ENCODE measurements around the gene FOXG1. TPM values are rescaled to one million over a fixed set of nuclear protein-coding genes. Genes with fewer than 3 reads are reported as not detected.

The FOXG1 gene
- total and polyA plus RNA-seq, 2 donors (not counting 1 experiment from before 2014, with no cell fraction given) = not detected

- H3K4me3 Mint-ChIP-seq = no peak overlapping the region
- Histone ChIP-seq H3K9ac (ENCODE audit: low read length) (no peak overlapping the region), H4K20me1 (ENCODE audit: control insufficient read depth, insufficient read depth, low read length, poor library complexity, severe bottlenecking) (no peaks in the 10 kb centered on the region), H3K79me2 (ENCODE audit: control insufficient read depth, insufficient read depth, low read length) (no peaks in the 10 kb centered on the region), H2AFZ (ENCODE audit: insufficient read depth, low read depth, low read length, poor library complexity, severe bottlenecking) (no peak overlapping the region), H3K27ac (ENCODE audit: low read length in 2 of 2) (no peak overlapping the region), H3K4me1 (ENCODE audit: control insufficient read depth in 2 of 2, insufficient read depth in 2 of 2, low read length in 2 of 2) (no peaks in the 10 kb centered on the region), H3K27me3 (replicated peaks in 1 of 4; ENCODE audit: control extremely low read depth in 1 of 4, control insufficient read depth in 3 of 4, insufficient read depth in 4 of 4, low read length in 3 of 4) (peaks cover 0 to 70% (median 34%) of the 10 kb centered on the region in 4 experiments), H3K4me2 (replicated peaks; ENCODE audit: low read depth, low read length, poor library complexity, severe bottlenecking) (no peak overlapping the region), H3K4me3 (ENCODE audit: control extremely low read depth in 1 of 5, extremely low read depth in 1 of 5, insufficient read depth in 1 of 5, low read depth in 2 of 5, low read length in 4 of 5) (no peak overlapping the region), H3K36me3 (replicated peaks in 1 of 2; ENCODE audit: control extremely low read depth in 1 of 2, control insufficient read depth in 1 of 2, extremely low read depth in 1 of 2, insufficient read depth in 2 of 2, low read length in 1 of 2) (no peaks in the 10 kb centered on the region), H3K9me3 (ENCODE audit: control extremely low read depth in 1 of 3, control insufficient read depth in 2 of 3, insufficient read depth in 1 of 3, low read length in 2 of 3) (peaks cover 0 to 4% (median 0%) of the 10 kb centered on the region in 3 donors)
- no peak for TF ChIP-seq EZH2 (IDR thresholded peaks at IDR 0.05; ENCODE audit: borderline replicate concordance, insufficient read depth, low read depth, low read length, poor library complexity, severe bottlenecking)
- no peak for TF ChIP-seq CTCF (IDR thresholded peaks at IDR 0.05)
- intact Hi-C loops (cut with micrococcal nuclease) = loop anchor here (10.0 kb wide), 1 partner anchor 1576 kb away; no protein-coding TSS in a partner anchor
- ChIA-PET CTCF (no interaction called here), POLR2A (no interaction called here)
- DNase-seq (no peak), ATAC-seq (ENCODE audit: low read depth) (no peak)
- peaks cover 82% of the 10 kb centered on the region for H3K27me3 Mint-ChIP-seq
- peaks cover under 1% of the 10 kb centered on the region for H3K4me1 Mint-ChIP-seq
- no peak overlapping the region for H3K27ac Mint-ChIP-seq
- no peaks in the 10 kb centered on the region for H3K9me3 Mint-ChIP-seq (ENCODE audit: insufficient read depth)
- 7% methylated on average over 13 of the region's 30 CpGs for WGBS (ENCODE audit: insufficient coverage)
These were observed 7.5 kb upstream of the FOXG1 start for GRCh38 chr14:28758885-28759652.

- ChIA-PET CTCF (no interaction called here), POLR2A (no interaction called here)
- peaks cover 1% of the 10 kb centered on the region for H3K4me1 Mint-ChIP-seq
- H3K4me1 ChIP-seq (ENCODE audit: control insufficient read depth in 2 of 2, insufficient read depth in 2 of 2, low read length in 2 of 2) = no peaks in the 10 kb centered on the region
- intact Hi-C loops (cut with micrococcal nuclease) = loop anchor here (10.0 kb wide), 1 partner anchor 1575 kb away; no protein-coding TSS in a partner anchor
- H3K27me3 Mint-ChIP-seq = peaks cover 82% of the 10 kb centered on the region
- 9% methylated on average over 30 of the region's 36 CpGs for WGBS (ENCODE audit: insufficient coverage)
- no peak overlapping the region for H3K27ac ChIP-seq (ENCODE audit: low read length in 2 of 2)
- H3K4me3 ChIP-seq (ENCODE audit: control extremely low read depth in 1 of 5, extremely low read depth in 1 of 5, insufficient read depth in 1 of 5, low read depth in 2 of 5, low read length in 4 of 5) = no peak overlapping the region
- TF ChIP-seq CTCF (IDR thresholded peaks at IDR 0.05) (no peak), EZH2 (IDR thresholded peaks at IDR 0.05; ENCODE audit: borderline replicate concordance, insufficient read depth, low read depth, low read length, poor library complexity, severe bottlenecking) (no peak)
- no peak overlapping the region for H2AFZ ChIP-seq (ENCODE audit: insufficient read depth, low read depth, low read length, poor library complexity, severe bottlenecking)
- peaks cover 0 to 4% (median 0%) of the 10 kb centered on the region in 3 donors for H3K9me3 ChIP-seq (ENCODE audit: control extremely low read depth in 1 of 3, control insufficient read depth in 2 of 3, insufficient read depth in 1 of 3, low read length in 2 of 3)
- no peaks in the 10 kb centered on the region for H3K36me3 ChIP-seq (replicated peaks in 1 of 2; ENCODE audit: control extremely low read depth in 1 of 2, control insufficient read depth in 1 of 2, extremely low read depth in 1 of 2, insufficient read depth in 2 of 2, low read length in 1 of 2)
- ATAC-seq (ENCODE audit: low read depth) (no peak), DNase-seq (no peak)
- no peaks in the 10 kb centered on the region for H3K9me3 Mint-ChIP-seq (ENCODE audit: insufficient read depth)
- H3K79me2 ChIP-seq (ENCODE audit: control insufficient read depth, insufficient read depth, low read length) = no peaks in the 10 kb centered on the region
- no peak overlapping the region for H3K27ac Mint-ChIP-seq
- H3K4me3 Mint-ChIP-seq = no peak overlapping the region
- peaks cover 0 to 70% (median 33%) of the 10 kb centered on the region in 4 experiments for H3K27me3 ChIP-seq (replicated peaks in 1 of 4; ENCODE audit: control extremely low read depth in 1 of 4, control insufficient read depth in 3 of 4, insufficient read depth in 4 of 4, low read length in 3 of 4)
- no peaks in the 10 kb centered on the region for H4K20me1 ChIP-seq (ENCODE audit: control insufficient read depth, insufficient read depth, low read length, poor library complexity, severe bottlenecking)
- no peak overlapping the region for H3K4me2 ChIP-seq (replicated peaks; ENCODE audit: low read depth, low read length, poor library complexity, severe bottlenecking)
- H3K9ac ChIP-seq (ENCODE audit: low read length) = no peak overlapping the region
These were observed 6.8 kb upstream of the FOXG1 start for GRCh38 chr14:28759653-28760313.
